ENCODE measurements around the gene ITM2B.
A peak's percentile ranks its signal among the peaks of the same experiment; 100 is the strongest.

Gene ITM2B

DNA sequence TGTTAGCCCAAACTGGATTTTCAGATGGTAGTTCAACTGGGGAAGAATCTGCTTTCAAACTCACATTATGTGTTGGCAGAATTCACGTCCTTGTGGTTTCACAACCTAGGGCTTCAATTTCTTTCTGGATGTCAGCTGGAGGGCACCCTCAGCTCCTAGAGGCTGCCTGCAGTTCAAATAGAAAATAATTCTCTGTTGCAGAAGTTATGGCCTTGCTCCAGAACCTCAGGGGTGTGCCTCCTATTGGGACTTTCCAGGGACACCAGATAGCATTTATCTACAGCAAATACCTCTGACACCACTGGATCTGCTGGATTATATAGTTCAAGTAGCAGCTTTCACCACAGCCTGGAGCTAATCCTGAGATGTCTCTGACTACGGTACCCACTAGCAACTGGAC is 58.7 kb downstream of the ITM2B start:
- Histone ChIP-seq H3K79me2 (ENCODE audit: control insufficient read depth, insufficient read depth, low read length, unreplicated experiment) (no peaks in the 10 kb centered on the region), H3K27ac (ENCODE audit: low read depth, low read length) (no peak overlapping the region), H3K4me3 (ENCODE audit: low read depth, low read length) (no peak overlapping the region), H3K4me1 (ENCODE audit: control insufficient read depth, insufficient read depth, low read length, unreplicated experiment) (no peaks in the 10 kb centered on the region), H2AFZ (ENCODE audit: low read length, unreplicated experiment) (no peak overlapping the region), H3K36me3 (ENCODE audit: insufficient read depth, low read length) (no peaks in the 10 kb centered on the region), H3K27me3 (ENCODE audit: insufficient read depth, low read length) (no peaks in the 10 kb centered on the region)

DNA sequence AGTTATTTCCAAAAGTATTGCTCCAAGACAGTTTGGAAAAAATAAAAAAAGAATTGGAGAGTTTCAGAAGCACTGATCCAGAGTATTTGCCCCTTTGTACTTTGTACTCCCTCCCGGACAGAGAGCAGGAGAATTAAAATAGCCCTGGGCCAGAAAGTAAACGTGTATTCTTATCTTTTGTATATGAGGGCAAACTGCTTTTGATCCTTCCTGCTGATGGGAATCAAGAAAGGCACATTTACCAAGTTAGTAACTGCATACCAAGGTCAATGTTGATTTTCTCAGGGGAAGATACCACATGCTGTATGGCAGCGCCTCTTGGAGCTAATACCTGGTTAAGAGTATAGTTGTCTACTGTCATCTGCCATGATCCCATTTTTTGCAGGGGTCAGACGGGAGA is 59.6 kb downstream of the ITM2B start:
- Histone ChIP-seq H3K36me3 (ENCODE audit: insufficient read depth, low read length) (no peaks in the 10 kb centered on the region), H2AFZ (ENCODE audit: low read length, unreplicated experiment) (no peak overlapping the region), H3K27ac (ENCODE audit: low read depth, low read length) (no peak overlapping the region)

DNA sequence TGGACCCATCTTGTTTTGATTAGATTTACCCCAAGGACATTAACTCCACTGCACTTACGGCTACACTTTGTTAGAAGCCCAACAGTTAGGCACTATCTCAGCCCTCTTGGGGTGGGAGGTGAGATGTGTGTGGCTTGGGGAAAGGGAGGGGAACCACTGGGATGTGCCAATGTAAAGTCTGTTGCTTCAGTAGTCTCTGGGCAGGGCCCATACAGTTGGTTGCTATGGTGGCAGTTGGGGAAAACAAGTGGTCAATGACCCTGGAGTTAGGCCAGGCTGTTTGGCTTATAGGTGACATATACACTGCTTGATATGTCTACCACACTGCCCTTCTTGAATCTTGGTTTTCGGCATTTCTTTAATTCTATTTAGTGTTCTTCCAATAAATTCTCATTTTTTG is 61.6 kb downstream of the ITM2B start:
- Histone ChIP-seq H3K36me3 (ENCODE audit: insufficient read depth, low read length) (no peaks in the 10 kb centered on the region), H3K4me1 (ENCODE audit: control insufficient read depth, insufficient read depth, low read length, unreplicated experiment) (no peaks in the 10 kb centered on the region), H3K27me3 (ENCODE audit: insufficient read depth, low read length) (no peaks in the 10 kb centered on the region), H3K79me2 (ENCODE audit: control insufficient read depth, insufficient read depth, low read length, unreplicated experiment) (no peaks in the 10 kb centered on the region), H2AFZ (ENCODE audit: low read length, unreplicated experiment) (no peak overlapping the region), H3K27ac (ENCODE audit: low read depth, low read length) (no peak overlapping the region), H3K4me3 (ENCODE audit: low read depth, low read length) (no peak overlapping the region)

More for the DNA sequence above, 59.6 kb downstream of the ITM2B start:
- no peaks in the 10 kb centered on the region for H3K4me1 ChIP-seq (ENCODE audit: control insufficient read depth, insufficient read depth, low read length, unreplicated experiment)
- H3K27me3 ChIP-seq (ENCODE audit: insufficient read depth, low read length): no peaks in the 10 kb centered on the region
- H3K4me3 ChIP-seq (ENCODE audit: low read depth, low read length): no peak overlapping the region
- no peaks in the 10 kb centered on the region for H3K79me2 ChIP-seq (ENCODE audit: control insufficient read depth, insufficient read depth, low read length, unreplicated experiment)

DNA sequence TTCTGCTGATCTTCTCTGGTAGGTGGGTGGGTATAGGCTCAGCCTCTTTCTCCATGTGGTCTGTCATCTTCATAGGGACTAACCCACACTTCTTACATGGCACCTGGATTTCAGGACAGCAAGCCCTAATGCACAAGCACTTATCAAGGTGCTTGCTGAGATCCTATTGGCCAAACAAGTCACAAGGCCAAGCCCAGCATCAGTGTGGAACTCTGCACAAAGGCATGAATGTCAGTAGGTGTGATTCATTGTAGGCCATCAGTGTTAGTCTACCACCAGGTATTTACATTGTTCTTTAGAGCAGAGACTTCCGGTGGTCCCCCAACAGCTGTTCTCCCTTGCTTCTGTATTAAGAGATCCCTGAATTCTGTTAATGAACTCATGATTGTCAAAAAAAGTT is 62.3 kb downstream of the ITM2B start:
- Histone ChIP-seq H3K4me1 (ENCODE audit: control insufficient read depth, insufficient read depth, low read length, unreplicated experiment) (no peaks in the 10 kb centered on the region), H3K27ac (ENCODE audit: low read depth, low read length) (no peak overlapping the region), H3K79me2 (ENCODE audit: control insufficient read depth, insufficient read depth, low read length, unreplicated experiment) (no peaks in the 10 kb centered on the region), H3K36me3 (ENCODE audit: insufficient read depth, low read length) (no peaks in the 10 kb centered on the region), H2AFZ (ENCODE audit: low read length, unreplicated experiment) (no peak overlapping the region), H3K27me3 (ENCODE audit: insufficient read depth, low read length) (no peaks in the 10 kb centered on the region), H3K4me3 (ENCODE audit: low read depth, low read length) (no peak overlapping the region)

DNA sequence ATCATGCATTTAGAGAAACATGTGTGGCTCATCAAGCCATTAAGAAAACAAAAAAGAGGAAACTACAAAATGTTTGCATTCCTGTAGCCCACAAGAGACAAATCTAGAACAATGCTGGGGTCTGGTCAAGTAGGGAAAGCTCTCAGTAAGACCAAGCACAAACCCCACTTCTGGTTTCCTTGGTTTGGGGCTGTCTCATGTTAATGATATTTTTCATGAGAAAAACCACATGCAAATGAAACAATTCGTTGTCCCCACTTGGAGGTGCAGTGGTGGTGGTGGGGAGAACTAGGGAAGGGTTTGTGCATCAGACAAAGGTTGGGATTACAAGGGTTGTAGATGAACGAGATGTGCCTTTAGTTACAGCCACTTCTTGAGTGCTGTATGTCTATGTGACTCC is 63.5 kb downstream of the ITM2B start:
- Histone ChIP-seq H3K27ac (ENCODE audit: low read depth, low read length) (no peak overlapping the region), H3K79me2 (ENCODE audit: control insufficient read depth, insufficient read depth, low read length, unreplicated experiment) (no peaks in the 10 kb centered on the region), H2AFZ (ENCODE audit: low read length, unreplicated experiment) (no peak overlapping the region), H3K36me3 (ENCODE audit: insufficient read depth, low read length) (no peaks in the 10 kb centered on the region), H3K4me3 (ENCODE audit: low read depth, low read length) (no peak overlapping the region), H3K4me1 (ENCODE audit: control insufficient read depth, insufficient read depth, low read length, unreplicated experiment) (no peaks in the 10 kb centered on the region), H3K27me3 (ENCODE audit: insufficient read depth, low read length) (no peaks in the 10 kb centered on the region)

DNA sequence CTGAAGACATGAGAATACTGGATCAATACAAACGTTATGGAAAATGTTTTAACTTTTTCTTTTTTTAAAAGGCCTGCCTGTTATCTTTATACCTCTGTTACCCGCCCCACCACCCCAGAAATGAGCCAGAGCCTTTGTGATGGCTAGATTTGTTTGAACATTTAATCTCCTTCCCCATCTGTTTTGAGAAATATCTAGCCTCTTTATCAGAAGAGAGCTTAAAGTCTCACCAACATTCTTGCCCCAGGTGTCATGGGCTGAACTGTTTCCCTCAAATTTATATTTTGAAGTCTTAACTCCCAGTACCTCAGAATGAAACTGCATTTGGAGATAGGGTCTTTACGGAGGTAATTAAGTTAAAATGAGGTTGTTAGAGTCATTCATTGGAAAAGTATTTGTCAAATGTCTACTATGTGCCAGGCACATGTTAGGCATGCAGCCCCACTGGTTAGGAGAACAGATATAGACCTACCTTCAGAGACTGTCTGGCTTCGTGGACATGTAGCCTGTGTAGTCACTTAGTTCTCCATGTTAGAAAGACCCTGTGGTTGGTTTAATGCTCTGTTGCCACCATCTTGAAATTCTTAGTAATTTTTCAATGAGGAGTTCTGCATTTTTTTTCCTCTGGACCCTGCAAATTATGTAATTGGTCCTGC is 64.3 kb downstream of the ITM2B start:
- no peaks in the 10 kb centered on the region for H3K79me2 ChIP-seq (ENCODE audit: control insufficient read depth, insufficient read depth, low read length, unreplicated experiment)
- no peak overlapping the region for H3K4me3 ChIP-seq (ENCODE audit: low read depth, low read length)
- no peaks in the 10 kb centered on the region for H3K36me3 ChIP-seq (ENCODE audit: insufficient read depth, low read length)
- H3K27me3 ChIP-seq (ENCODE audit: insufficient read depth, low read length): no peaks in the 10 kb centered on the region
- H3K4me1 ChIP-seq (ENCODE audit: control insufficient read depth, insufficient read depth, low read length, unreplicated experiment): no peaks in the 10 kb centered on the region
- H3K27ac ChIP-seq (ENCODE audit: low read depth, low read length): no peak overlapping the region
- no peak overlapping the region for H2AFZ ChIP-seq (ENCODE audit: low read length, unreplicated experiment)

DNA sequence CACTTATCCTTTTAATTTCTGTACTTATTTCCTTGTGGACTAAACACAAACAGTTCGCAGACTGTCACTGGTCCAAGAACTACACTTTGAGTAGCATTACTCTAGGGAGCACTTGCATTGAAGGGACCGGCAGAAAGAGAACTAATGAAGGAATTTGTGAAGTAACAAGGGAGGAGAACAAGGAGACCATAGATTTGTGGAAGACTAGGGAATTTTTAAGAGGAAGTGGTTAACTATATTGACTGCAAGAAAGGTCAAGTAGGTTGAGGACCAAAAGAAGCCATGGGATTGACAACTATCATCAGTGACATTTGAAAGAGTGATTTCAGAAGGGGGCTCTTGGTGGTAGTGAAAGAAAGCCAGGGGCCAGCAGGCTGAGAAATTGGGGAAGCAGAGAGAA is 66.6 kb downstream of the ITM2B start:
- Histone ChIP-seq H3K27me3 (ENCODE audit: insufficient read depth, low read length) (no peaks in the 10 kb centered on the region), H3K36me3 (ENCODE audit: insufficient read depth, low read length) (no peaks in the 10 kb centered on the region), H3K27ac (ENCODE audit: low read depth, low read length) (no peak overlapping the region), H3K4me3 (ENCODE audit: low read depth, low read length) (no peak overlapping the region), H3K4me1 (ENCODE audit: control insufficient read depth, insufficient read depth, low read length, unreplicated experiment) (no peaks in the 10 kb centered on the region), H2AFZ (ENCODE audit: low read length, unreplicated experiment) (no peak overlapping the region), H3K79me2 (ENCODE audit: control insufficient read depth, insufficient read depth, low read length, unreplicated experiment) (peaks cover 7% of the 10 kb centered on the region)

DNA sequence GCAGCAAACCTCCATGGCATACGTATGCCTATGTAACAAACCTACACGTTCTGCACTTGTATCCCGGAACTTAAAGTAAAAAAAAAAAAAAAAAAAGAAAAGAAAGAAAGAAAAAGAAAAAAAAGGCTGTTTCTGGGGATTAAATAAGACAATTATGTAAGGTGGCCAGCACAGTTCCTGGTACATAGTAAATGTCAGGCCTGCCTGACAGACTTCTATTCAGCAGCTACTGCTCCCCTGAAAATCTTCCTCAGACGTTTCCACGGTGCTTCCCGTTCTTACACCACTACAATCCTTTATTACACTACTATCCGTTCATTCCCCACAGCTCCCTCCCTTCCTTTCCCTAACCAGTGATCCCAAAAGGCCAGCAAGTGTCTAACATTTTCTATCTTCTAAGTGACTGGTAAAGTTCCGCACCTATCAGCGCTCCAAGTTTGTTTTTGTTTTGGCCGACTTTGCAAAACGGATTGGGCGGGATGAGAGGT is 69.9 kb downstream of the ITM2B start:
- Histone ChIP-seq H3K27ac (ENCODE audit: low read depth, low read length) (peak overlapping the region; percentile 91), H3K4me3 (ENCODE audit: low read depth, low read length) (peak overlapping the region; percentile 98), H3K27me3 (ENCODE audit: insufficient read depth, low read length) (no peaks in the 10 kb centered on the region), H3K79me2 (ENCODE audit: control insufficient read depth, insufficient read depth, low read length, unreplicated experiment) (peaks cover 33% of the 10 kb centered on the region), H2AFZ (ENCODE audit: low read length, unreplicated experiment) (peak overlapping the region; percentile 62), H3K36me3 (ENCODE audit: insufficient read depth, low read length) (no peaks in the 10 kb centered on the region), H3K4me1 (ENCODE audit: control insufficient read depth, insufficient read depth, low read length, unreplicated experiment) (peaks cover 4% of the 10 kb centered on the region)

DNA sequence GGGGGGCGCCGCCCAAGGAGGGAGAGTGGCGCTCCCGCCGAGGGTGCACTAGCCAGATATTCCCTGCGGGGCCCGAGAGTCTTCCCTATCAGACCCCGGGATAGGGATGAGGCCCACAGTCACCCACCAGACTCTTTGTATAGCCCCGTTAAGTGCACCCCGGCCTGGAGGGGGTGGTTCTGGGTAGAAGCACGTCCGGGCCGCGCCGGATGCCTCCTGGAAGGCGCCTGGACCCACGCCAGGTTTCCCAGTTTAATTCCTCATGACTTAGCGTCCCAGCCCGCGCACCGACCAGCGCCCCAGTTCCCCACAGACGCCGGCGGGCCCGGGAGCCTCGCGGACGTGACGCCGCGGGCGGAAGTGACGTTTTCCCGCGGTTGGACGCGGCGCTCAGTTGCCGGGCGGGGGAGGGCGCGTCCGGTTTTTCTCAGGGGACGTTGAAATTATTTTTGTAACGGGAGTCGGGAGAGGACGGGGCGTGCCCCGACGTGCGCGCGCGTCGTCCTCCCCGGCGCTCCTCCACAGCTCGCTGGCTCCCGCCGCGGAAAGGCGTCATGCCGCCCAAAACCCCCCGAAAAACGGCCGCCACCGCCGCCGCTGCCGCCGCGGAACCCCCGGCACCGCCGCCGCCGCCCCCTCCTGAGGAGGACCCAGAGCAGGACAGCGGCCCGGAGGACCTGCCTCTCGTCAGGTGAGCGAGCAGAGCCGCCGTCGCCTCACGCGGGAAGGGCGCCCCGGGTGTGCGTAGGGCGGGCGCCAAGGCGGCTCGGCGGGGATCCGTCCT is 70.5 kb downstream of the ITM2B start, which contains the start of gene RB1:
Gene RB1 (plus strand): TSS at position 393 of the 784 bp plus-strand sequence. CDS start 162 bp downstream, at position 555.
- H2AFZ ChIP-seq (ENCODE audit: low read length, unreplicated experiment): peak within 1 kb of the TSS; percentile 74
- peaks cover 4% of the 10 kb centered on the region for H3K4me1 ChIP-seq (ENCODE audit: control insufficient read depth, insufficient read depth, low read length, unreplicated experiment)
- peak within 1 kb of the TSS; percentile 91 for H3K27ac ChIP-seq (ENCODE audit: low read depth, low read length)
- H3K79me2 ChIP-seq (ENCODE audit: control insufficient read depth, insufficient read depth, low read length, unreplicated experiment): peaks cover 33% of the 10 kb centered on the region
- H3K36me3 ChIP-seq (ENCODE audit: insufficient read depth, low read length): no peaks in the 10 kb centered on the region
- peak within 1 kb of the TSS; percentile 98 for H3K4me3 ChIP-seq (ENCODE audit: low read depth, low read length)
- H3K27me3 ChIP-seq (ENCODE audit: insufficient read depth, low read length): no peaks in the 10 kb centered on the region

DNA sequence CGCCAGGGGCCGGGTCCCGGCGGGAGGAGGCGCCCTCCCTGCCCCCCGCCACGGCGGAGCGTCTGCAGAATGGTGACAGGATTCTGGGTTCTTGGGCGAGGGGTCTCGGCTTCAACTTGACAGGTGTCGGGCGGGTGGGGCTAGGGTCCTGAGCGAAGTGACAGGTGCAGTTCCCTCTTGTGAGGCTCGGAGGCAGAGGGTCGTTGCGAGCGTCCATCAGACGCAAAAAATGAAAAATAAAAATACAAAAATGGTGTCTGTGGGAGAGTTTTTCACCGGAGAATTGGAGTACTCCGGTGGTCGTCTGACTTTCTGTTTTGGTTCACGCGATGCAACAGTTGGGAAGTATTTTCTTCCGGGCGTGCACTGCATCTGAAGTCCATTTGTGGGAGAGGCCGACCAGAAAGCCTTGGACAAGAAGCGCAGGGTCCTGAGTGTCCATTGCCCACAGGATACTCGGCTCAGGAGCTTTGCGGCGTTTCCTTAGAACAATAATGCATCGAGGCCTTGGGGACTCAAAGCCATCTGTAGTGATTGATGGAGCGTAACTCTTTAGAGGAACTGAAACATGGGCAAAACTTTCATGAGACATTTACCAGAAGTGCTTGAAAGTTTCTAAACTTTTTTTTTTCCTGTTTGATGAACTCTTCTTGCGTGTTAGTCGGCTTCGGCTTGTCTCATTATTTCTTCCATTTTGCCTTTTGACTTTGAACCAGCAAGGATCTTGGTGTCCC is 71.3 kb downstream of the ITM2B start:
- H2AFZ ChIP-seq (ENCODE audit: low read length, unreplicated experiment): peak overlapping the region; percentile 39
- peaks cover 4% of the 10 kb centered on the region for H3K4me1 ChIP-seq (ENCODE audit: control insufficient read depth, insufficient read depth, low read length, unreplicated experiment)
- H3K27me3 ChIP-seq (ENCODE audit: insufficient read depth, low read length): no peaks in the 10 kb centered on the region
- peak overlapping the region; percentile 98 for H3K4me3 ChIP-seq (ENCODE audit: low read depth, low read length)
- H3K27ac ChIP-seq (ENCODE audit: low read depth, low read length): peak overlapping the region; percentile 91
- H3K79me2 ChIP-seq (ENCODE audit: control insufficient read depth, insufficient read depth, low read length, unreplicated experiment): peaks cover 36% of the 10 kb centered on the region
- no peaks in the 10 kb centered on the region for H3K36me3 ChIP-seq (ENCODE audit: insufficient read depth, low read length)
